ENCODE measurements around the gene MSX2. TPM values are rescaled to one million over a fixed set of nuclear protein-coding genes. Genes with fewer than 3 reads are reported as not detected.
"Not testable (repeated sequence)": the region's sequence is repeated elsewhere in the genome, so short reads cannot be mapped to it uniquely, and the experiment has no call there.

The MSX2 gene
- total RNA-seq, 1 donor from 2014 or later, result 1.3 TPM

DNA sequence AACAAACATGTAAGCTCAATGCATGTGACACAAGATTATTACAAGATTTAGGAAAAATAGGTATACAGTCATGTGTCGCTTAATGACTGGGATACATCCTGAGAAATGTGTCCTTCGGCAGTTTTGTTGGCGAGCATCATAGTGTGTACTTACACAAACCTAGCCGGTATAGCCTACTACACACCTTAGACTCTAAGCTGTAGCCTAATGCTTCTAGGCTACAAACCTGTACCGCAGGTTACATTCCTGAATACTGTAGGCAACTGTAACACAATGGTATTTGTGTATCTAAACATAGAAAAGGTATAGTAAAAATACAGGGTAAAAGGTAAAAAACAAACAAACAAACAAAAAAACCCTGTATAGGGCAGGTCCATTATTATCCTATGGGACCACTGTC lies 27.7 kb downstream of the MSX2 start:
- Histone ChIP-seq H3K27me3 (ENCODE audit: control insufficient read depth, insufficient read depth, low read length) (peaks cover 7% of the 10 kb centered on the region), H3K4me3 (ENCODE audit: low read depth, low read length) (no peak overlapping the region), H3K36me3 (ENCODE audit: control insufficient read depth, insufficient read depth, low read length) (no peaks in the 10 kb centered on the region)
- no peak for TF ChIP-seq CTCF (IDR thresholded peaks at IDR 0.05; ENCODE audit: insufficient read depth, low read length, poor library complexity, severe bottlenecking)
- no peak for DNase-seq (ENCODE audit: low read depth)

DNA sequence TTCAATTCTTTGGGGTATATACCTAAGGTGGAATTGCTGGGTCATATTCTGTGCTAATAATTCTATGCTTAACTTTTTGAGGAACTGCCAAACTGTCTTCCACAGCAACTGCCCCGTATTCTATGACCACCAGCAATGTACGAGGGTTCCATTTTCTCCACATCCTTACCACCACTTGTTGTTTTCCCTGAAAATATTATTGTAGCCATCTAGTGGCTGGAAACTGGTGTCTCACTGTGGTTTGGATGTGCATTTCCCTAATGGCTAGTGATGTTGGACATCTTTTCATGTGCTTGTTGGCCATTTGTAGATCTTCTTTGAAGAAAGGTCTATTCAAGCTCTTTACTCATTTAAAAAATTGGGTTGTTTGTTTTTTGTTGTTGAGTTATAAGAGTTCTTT lies 30.7 kb downstream of the MSX2 start:
- TF ChIP-seq CTCF (IDR thresholded peaks at IDR 0.05; ENCODE audit: insufficient read depth, low read length, poor library complexity, severe bottlenecking), result peak; percentile 27
- DNase-seq (ENCODE audit: low read depth), result no peak
- Histone ChIP-seq H3K27me3 (ENCODE audit: control insufficient read depth, insufficient read depth, low read length) (peaks cover 7% of the 10 kb centered on the region), H3K36me3 (ENCODE audit: control insufficient read depth, insufficient read depth, low read length) (no peaks in the 10 kb centered on the region), H3K4me3 (ENCODE audit: low read depth, low read length) (no peak overlapping the region)

GRCh38 chr5:174759091-174759490 lies 34.7 kb downstream of the MSX2 start:
- Histone ChIP-seq H3K4me3 (ENCODE audit: low read depth, low read length) (no peak overlapping the region), H3K36me3 (ENCODE audit: control insufficient read depth, insufficient read depth, low read length) (no peaks in the 10 kb centered on the region), H3K27me3 (ENCODE audit: control insufficient read depth, insufficient read depth, low read length) (no peaks in the 10 kb centered on the region)
- TF ChIP-seq CTCF (IDR thresholded peaks at IDR 0.05; ENCODE audit: insufficient read depth, low read length, poor library complexity, severe bottlenecking), result no peak
- DNase-seq (ENCODE audit: low read depth), result no peak

- Histone ChIP-seq H3K4me3 (ENCODE audit: low read depth, low read length) (no peak overlapping the region), H3K36me3 (ENCODE audit: control insufficient read depth, insufficient read depth, low read length) (no peaks in the 10 kb centered on the region), H3K27me3 (ENCODE audit: control insufficient read depth, insufficient read depth, low read length) (no peaks in the 10 kb centered on the region)
- no peak for TF ChIP-seq CTCF (IDR thresholded peaks at IDR 0.05; ENCODE audit: insufficient read depth, low read length, poor library complexity, severe bottlenecking)
- DNase-seq (ENCODE audit: low read depth), result no peak
Measured at GRCh38 chr5:174760721-174761120, 36.3 kb downstream of the MSX2 start.

DNA sequence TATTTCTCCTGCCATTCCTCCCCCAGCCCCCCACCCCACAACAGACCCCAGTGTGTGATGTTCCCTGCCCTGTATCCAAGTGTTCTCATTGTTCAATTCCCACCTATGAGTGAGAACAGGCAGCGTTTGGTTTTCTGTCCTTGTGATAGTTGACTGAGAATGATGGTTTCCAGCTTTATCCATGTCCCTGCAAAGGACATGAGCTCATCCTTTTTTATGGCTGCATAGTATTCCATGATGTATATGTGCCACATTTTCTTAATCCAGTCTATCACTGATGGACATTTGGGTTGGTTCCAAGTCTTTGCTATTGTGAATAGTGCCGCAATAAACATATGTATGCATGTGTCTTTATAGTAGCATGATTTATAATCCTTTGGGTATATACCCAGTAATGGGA lies 37.0 kb downstream of the MSX2 start:
- H3K36me3 ChIP-seq (ENCODE audit: control insufficient read depth, insufficient read depth, low read length); H3K27me3 ChIP-seq (ENCODE audit: control insufficient read depth, insufficient read depth, low read length); H3K4me3 ChIP-seq (ENCODE audit: low read depth, low read length); DNase-seq (ENCODE audit: low read depth): not testable (repeated sequence)

GRCh38 chr5:174764309-174764708 lies 39.9 kb downstream of the MSX2 start:
- Histone ChIP-seq H3K36me3 (ENCODE audit: control insufficient read depth, insufficient read depth, low read length) (no peaks in the 10 kb centered on the region), H3K4me3 (ENCODE audit: low read depth, low read length) (no peak overlapping the region), H3K27me3 (ENCODE audit: control insufficient read depth, insufficient read depth, low read length) (no peaks in the 10 kb centered on the region)
- no peak for DNase-seq (ENCODE audit: low read depth)
- TF ChIP-seq CTCF (IDR thresholded peaks at IDR 0.05; ENCODE audit: insufficient read depth, low read length, poor library complexity, severe bottlenecking), result no peak
